Fibroblast of the aortic adventitia (primary cell): ENCODE measurements around the gene GPR157. TPM values are rescaled to one million over a fixed set of nuclear protein-coding genes. Genes with fewer than 3 reads are reported as not detected.

ENCODE experiments used
- DNase-seq: peaks from one replicate; pipeline ENCODE4 v3.0.0-alpha.2; 2010; ENCODE audit warnings: low read depth
- H3K4me3 ChIP-seq: 2 replicates; pipeline ENCODE4 v1.5.1; 2011; ENCODE audit warnings: low read depth, mild to moderate bottlenecking, control low read depth, low read length, moderate library complexity
- CTCF ChIP-seq: IDR thresholded peaks from 2 replicates; pipeline ENCODE4 v1.5.1; 2011; ENCODE audit warnings: mild to moderate bottlenecking, low read length, control low read depth, inconsistent platforms; ENCODE audit not compliant: insufficient read depth
- small RNA-seq: library from RNA; depleted of rRNA; stranded (forward); fragments of <200 nt; gene quantifications from one replicate; pipeline ENCODE3, GENCODE V24; 2012
- total RNA-seq: library from RNA; depleted of rRNA; stranded (reverse); fragments of >200 nt; gene quantifications from 2 replicates; pipeline ENCODE4 v1.2.3, GENCODE V29; 2012; ENCODE audit warnings: low replicate concordance

Gene GPR157
- total RNA-seq, 1 donor = 1.6 TPM

- H3K4me3 ChIP-seq = no peak overlapping the region
- no peak for DNase-seq
- TF ChIP-seq CTCF = no peak
These were observed 76.4 kb downstream of the GPR157 start for GRCh38 chr1:9052272-9053049.

GRCh38 chr1:9051379-9051778, 77.5 kb downstream of the GPR157 start:
- no peak for DNase-seq
- H3K4me3 ChIP-seq = no peak overlapping the region
- no peak for TF ChIP-seq CTCF

DNA sequence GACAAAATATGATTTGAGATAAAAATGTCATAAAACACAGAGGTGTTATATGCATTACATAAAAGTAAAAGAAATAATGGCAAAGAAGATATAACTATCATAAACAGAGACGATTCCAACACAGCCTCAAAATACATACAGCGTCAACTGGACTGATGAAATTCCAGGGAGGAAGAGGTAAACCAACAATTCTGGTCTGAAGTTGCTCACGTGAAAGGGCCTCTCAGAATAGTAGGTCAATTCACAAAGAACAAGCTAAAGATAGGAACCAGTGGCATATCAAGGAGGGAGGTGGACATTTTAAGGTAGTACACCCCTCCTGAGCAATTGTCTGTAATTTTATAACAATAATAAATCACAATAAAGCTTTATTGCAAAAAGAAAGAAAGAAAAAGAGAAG, 78.1 kb downstream of the GPR157 start:
- DNase-seq = no peak
- no peak overlapping the region for H3K4me3 ChIP-seq
- no peak for TF ChIP-seq CTCF

Small RNA genes lying within 50 kb of the gene (small RNA-seq; reads per million reads assigned to genes)
- not detected for gene RF00424

Other genes starting within 250 kb of the GPR157 start
- gene CA6, start 183.2 kb downstream of the GPR157 start, total RNA-seq = not detected in 2 replicates
- not detected in 2 replicates for gene SLC2A7, start 102.7 kb downstream of the GPR157 start, total RNA-seq
- 0.90 and 1.1 TPM in 2 replicates for gene SLC2A5, start 59.5 kb downstream of the GPR157 start, total RNA-seq
- 30.7 and 36.9 TPM in 2 replicates for gene H6PD, start 105.7 kb upstream of the GPR157 start, total RNA-seq
- 18.2 and 37.6 TPM in 2 replicates for gene SPSB1, start 163.8 kb upstream of the GPR157 start, total RNA-seq